HG02870 (cell line): Measurements from ENCODE around the gene RNASEH2A.

Experiments used
- ATAC-seq: cut with Tn5 transposase; IDR thresholded peaks from one replicate; pipeline ENCODE4 v1.9.1; 2021; ENCODE audit warnings: mild to moderate bottlenecking, moderate library complexity; ENCODE audit not compliant: unreplicated experiment

The RNASEH2A gene

DNA sequence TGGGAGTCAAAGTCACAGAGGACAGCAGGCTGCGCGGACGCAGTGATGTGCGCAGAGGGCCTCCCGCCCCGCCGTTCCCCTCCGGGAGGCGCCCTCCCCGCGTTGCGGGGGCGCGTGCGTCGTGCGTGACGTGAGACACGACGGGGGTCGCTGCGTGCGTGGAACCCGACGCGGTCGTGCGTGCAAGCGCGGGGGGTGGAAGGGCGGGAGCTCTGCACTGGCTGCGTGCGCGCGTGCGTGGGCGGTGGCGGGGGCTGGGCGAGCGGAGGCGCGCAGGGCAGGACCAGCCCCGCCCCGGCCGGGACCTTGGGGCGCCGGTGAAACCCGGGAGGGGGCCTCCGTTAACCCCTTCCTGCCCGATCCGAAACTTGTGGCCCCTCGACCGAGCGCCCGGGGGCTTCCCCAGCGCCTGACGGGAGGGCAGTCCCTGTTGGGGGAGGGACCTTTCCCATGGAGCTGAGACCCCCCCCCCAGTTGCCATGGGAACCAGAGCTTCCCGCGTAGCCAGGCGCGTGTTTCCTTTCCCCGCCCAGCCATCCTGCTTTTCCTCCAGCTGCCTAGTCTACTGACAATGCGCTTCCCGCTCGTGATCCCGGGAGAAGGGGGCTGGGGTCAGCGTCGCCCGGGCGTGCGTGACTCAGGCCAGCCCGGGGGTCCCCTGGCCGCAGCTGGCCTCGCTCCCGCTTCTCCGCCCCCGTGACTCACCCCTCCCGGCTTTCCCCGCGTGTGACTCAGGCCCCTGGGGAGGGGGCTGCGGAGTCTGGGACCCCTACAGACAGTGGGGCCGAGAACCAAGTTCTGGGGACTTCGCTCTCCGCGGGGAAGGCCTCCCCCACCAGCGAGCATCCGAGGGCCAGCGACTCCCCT, 23.7 kb upstream of the RNASEH2A start:
- peak; percentile 29 for ATAC-seq

DNA sequence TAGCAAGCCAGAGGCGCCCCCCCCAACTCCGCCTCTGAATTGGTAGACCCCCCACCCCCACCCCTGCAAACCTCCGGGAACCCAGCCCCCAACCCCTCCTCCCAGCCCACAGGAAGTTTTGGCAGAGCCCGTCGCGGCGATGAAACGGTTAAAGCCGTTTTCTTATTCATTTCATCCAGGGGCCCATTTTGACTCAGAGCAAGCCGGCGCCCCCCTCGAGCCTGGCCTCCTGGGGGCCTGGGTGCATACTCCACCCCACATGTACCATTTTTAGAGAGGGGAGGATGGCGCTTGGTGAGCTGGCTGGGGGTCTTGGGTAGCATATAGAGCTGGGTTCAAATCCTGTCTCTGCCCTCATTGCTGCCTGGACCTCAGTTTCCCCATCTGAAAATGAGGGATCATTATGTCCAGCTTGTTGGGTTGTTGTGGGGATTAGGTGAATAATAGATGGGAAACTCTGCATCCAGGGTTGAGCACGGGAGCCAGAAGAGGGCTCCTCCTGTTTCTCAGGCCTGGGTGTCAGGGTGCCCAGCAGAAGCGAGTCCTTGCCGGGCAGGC, 23.0 kb upstream of the RNASEH2A start:
- ATAC-seq, result no peak

DNA sequence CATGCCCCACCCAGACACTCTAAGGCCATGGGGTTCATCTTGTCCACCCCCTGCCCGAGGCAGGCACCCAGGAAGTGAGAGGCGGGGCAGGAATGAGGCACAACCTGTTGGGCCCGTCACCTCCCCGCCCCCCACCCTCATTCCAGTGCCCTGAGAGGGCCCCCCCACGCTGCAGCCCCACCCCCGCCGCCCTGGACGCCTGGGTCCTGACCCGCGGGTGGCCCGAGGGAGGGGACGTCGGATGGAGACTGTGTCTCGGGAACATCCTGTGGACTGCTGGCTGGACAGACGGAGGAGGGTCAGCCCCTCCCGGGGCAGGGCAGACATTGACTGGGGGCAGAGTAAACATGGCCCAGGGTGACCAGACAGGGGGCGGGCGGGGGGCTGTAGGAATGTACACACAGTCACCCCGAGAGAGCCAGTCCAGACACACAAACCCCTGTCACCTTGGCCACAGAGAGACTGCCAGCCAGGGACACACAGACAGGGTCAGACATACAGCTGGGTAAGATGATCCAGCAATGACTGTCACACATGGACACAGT, 22.5 kb upstream of the RNASEH2A start:
- ATAC-seq, result no peak

DNA sequence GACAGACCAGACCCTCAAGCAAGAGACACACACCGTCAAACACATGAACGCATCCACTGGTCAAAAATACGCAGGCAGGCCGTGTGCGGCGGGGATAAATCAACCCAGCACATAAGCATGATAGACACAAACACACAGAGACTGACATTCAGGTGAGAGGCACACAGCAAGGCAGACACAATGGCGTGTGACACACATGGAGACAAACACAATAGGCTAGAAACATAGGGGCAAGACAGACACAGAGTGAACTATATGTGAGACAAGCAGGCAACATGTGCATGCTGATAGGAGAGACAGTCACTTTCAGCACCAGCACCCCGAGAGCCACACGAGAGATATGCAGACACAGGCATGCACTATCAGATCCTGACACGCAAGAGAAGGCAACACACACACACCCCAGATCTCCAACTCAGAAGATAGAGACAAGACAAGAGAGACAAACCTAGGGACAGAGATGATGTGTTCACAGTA, 22.0 kb upstream of the RNASEH2A start:
- no peak for ATAC-seq

DNA sequence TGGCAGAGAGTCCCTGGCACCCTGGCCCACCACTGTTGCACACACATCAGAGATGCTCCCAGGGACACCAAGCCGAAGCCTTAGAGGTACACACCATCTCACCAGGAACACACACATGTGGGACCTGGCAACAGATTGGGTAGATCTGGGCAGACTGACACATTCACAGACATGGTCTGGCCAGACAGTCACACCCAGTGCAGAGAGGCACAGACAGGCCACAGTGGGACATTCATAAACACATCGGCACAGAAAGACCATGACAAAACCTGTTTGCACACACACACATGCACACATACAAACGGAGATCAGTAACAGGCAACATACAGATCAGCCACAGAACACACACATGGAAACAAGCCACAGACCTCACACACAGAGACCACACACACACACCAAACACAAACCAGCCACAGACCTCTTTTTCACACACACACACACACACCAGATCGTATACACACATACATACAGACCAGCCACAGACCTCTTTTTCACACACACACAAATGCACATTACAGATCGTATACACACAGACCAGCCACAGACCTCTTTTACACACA, 21.4 kb upstream of the RNASEH2A start:
- ATAC-seq, result no peak

DNA sequence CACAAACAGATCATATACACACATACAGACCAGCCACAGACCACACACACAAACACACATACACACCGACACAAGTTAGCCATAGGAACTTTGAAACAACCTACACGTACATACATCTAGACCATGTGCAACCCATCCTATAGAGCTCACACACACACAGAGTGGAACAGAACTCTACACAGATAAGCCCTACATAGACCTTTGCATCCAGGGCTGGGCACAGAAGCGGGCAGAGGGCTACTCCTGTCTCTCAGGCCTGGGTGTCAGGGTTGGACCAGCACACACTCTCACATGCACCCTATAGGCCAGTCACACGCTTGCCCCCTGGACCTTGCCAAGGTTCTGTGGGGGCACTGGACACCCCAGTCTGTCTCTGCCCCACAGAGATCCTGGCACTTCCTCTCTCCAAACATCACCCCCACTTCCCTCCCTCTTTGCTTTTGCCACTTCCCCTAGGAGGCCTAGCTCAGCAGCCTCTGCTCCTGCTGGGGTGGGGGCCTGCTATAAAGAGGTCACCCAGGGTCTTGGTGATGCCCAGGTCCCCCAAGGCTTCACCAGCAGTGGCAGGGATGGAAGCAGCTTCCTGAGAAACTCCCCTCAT, 20.9 kb upstream of the RNASEH2A start:
- no peak for ATAC-seq

DNA sequence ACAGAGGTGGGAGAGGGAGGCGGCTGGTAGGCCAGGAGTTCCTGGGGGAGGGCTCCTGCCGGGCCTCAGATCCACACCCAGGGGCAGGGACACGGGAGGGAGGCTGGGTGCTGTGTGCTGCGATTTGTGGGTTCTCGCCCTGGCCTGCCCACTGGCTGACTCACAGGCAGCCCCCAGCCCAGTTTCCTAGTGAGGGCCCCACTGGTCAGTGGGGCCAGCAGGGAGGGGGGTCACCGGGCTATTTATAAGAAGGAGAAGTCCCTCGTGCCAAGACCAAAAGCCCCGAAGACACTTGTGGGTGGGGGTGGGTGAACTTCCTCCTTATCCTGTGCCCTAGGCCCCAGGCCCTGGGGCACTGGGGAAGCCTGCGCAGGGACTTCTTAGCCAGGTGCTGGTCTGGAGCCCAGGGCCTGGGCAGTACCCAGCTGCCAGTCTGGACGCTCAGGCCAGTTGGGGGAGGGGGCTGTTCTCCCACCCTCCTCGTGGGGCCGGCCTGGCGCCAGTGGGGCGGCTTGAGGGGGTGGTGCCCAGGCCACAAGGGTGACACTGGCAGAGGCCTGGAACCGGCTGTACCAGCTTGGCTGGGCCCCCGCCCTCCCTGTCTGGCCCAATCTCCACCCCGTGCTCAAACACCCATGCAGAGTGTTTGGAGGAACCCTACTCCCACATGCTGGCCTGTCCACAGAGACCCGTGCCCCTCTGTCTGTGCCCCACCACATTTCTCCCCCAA, 20.1 kb upstream of the RNASEH2A start:
- no peak for ATAC-seq

DNA sequence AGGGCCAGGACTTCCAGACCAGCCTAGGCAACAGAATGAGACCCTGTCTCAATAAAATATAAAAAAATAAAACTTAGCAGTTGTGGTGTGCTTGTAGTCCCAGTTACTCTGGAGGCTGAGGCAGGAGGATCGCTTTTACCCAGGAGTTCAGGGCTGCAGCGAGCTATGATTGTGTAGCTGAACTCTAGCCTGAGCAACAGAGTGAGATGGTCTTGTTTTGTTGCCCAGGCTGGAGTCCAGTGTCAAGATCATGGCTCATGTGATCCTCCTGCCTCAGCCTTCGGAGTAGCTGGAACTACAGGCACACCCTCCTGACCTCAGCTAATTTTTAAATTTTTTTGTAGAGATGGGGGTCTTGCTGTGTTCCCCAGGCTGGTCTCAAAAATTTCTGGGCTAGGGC, 19.4 kb upstream of the RNASEH2A start:
- ATAC-seq, result no peak

DNA sequence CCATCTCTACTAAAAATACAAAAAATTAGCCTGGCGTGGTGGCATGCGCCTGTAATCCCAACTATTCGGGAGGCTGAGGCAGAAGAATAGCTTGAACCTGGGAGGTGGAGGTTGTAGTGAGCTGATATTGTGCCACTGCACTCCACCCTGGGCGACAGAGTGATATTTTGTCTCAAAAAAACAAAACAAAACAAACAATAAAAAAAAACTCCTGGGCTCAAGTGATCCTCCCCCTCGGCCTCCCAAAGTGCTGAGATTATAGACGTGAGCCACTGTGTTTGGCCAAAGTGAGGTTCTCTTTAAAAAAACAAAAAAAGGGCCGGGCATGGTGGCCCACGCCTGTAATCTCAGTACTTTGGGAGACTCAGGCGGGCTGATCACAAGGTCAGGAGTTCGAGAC, 18.9 kb upstream of the RNASEH2A start:
- ATAC-seq, result no peak

DNA sequence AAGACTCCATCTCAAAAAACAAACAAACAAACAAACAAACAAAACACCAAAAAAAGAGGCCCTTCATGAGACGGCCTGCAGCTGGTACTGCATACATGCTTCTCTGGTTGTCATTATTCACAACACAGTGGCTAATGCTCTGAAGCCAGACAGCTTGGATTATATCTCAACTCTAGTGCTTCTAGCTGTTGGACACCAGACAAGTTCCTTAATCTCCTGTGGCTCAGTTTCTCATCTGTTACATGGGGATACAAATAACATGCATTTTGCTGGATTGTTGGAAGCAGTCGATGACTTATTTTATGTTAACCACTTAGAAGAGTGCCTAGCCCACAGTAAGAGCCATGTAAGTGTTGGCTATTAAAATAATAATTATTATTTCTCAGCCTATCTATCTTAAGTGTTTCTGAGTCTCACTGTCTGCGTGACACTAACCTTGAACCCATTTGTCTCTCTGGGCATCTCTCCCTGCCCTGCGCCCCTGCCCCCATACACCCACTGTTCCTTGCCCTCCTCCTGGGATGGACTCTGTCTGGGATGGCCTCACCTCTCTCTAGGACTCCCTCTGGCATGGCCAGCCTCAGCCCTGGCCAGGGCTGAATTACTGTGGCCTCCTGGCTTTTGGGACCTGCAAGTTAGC, 18.2 kb upstream of the RNASEH2A start:
- ATAC-seq, result no peak

DNA sequence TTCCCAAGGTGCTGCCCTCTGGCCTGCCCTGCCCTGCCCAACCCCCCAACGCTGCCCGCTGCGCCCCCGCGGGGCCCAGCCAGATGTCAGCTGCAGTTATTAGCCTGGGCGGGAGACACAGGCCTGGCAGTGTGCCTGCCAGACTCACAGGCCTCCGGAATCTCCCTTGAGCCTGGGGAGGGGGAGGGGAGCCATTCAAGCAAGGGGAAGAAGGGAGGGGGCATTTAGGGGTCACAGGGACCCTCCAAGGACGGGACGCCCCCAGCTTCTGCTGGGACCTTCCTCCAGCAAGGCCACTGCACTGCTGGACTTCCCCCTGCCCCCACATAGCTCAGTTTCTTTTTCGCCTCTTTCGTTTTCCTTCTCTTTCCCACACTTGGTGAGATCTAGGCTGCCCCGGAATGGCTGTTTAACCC, 17.7 kb upstream of the RNASEH2A start:
- no peak for ATAC-seq

DNA sequence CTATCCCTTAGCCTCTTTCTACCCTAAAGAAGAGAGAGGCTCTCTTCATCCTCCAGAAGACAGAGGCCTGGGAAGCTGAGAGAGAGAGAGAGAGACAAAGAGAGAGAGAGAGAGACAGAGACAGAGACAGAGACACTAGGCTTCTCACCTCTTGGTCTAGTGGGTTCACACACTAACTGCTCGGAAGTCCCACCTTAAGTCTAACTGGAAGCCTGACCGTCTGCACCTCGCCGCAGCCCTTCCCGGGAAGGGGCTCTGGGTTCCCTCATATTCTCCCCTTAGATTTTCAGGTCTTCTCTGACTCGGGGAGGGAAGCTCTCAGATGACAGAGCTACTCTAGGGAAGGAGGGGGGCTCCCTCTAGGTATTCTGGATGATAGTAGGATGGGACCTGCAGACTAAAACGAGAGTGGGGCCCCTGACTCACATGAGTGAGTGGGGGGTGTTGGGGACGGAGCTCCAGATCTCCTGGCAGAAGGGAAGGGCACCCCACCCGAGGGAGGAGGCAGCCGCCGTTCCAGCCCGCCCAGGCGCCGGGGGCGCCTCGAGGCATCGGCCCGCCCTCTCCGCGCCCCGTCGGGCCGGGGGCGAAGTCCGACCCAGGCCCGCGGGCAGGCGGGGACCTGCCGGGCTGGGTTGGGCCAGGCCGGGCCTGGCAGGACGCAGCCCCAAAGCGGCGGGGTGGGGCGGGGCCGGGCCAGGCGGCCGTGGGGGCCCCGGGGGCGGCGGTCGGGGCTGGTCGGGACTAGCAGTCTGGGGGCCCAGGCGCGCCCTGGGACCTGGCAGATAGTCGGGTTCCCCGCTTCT, 17.1 kb upstream of the RNASEH2A start:
- ATAC-seq, result no peak

DNA sequence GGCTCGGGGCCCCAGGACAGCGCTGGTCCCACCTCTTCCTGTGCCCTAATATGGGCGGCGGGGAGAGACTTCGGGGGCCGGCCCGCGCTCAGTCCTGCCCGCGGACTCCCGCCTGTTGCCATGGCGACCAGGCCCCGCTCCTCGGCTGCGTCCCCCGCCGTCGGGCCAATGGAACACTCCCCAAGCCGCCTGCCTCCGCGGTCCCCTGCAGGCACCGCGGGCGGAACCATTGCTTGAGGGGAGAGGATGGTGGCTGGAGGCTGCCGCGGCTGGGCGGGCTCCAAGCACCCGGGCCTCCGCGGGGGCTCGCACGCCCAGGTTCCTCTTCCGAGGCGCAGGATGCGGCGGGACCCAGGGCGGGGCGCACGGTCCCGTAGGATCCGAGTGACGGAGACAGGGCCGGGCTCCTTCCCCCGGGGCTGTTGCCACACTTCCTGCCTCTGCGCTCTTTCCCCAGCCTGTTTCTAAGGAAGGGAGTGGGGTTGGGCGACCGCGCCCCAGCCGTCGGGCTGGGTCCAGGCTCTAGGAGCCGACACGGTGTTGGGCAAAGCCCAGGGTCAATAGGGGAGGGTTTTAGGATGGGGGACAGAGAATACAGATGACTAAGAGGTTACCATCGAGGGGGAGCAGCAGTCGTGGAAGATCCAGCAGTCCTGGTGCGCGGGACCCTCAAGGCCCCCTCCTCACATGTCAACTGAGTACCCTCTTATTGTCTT, 16.3 kb upstream of the RNASEH2A start:
- ATAC-seq, result peak; percentile 40

DNA sequence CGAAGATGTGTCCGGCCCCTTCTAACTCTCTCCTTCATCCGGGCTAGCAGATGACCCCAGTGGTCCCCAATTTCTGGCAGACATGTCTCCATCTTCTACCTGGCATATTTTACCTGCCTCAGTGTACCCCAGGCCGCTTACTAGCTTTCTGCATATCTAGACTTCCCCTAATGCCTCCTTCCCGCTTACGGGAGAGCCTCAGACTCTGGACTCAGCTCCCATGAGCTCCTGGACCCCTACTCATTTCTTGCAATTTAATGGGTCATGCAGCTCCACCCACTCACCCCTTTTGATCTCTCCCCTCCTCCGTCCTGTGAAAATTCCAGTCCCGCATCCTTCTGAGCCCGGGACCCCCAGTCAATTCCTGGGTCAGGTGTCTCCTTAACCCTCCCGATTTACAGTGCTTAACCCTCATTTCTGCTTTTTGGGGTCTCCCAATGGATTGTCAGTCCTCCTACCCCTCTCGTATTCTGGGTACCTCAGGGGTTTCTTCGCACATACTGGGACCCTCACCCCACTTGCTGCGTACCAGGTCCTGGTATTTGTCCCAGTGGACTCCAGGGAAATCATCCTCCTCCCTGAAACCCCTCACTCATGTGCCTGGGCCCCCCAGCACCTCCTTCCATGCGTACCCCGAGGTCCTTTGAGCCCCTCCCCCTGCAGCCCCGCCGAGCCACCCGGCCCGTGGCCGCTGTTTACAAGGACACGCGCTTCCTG, 15.6 kb upstream of the RNASEH2A start:
- ATAC-seq, result no peak

DNA sequence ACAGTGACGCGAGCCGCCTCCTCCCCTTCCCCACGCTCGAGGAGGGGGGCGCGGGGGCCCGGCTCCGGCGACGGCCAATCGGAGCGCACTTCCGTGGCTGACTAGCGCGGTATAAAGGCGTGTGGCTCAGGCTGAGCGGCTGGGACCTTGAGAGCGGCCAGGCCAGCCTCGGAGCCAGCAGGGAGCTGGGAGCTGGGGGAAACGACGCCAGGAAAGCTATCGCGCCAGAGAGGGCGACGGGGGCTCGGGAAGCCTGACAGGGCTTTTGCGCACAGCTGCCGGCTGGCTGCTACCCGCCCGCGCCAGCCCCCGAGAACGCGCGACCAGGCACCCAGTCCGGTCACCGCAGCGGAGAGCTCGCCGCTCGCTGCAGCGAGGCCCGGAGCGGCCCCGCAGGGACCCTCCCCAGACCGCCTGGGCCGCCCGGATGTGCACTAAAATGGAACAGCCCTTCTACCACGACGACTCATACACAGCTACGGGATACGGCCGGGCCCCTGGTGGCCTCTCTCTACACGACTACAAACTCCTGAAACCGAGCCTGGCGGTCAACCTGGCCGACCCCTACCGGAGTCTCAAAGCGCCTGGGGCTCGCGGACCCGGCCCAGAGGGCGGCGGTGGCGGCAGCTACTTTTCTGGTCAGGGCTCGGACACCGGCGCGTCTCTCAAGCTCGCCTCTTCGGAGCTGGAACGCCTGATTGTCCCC, 14.9 kb upstream of the RNASEH2A start, which contains the start of gene JUNB:
Gene JUNB, plus strand, starts transcription at position 142 of the 706 bp plus-strand sequence. Its CDS starts 286 bp downstream, at position 428.
- peak; percentile 22 for ATAC-seq

DNA sequence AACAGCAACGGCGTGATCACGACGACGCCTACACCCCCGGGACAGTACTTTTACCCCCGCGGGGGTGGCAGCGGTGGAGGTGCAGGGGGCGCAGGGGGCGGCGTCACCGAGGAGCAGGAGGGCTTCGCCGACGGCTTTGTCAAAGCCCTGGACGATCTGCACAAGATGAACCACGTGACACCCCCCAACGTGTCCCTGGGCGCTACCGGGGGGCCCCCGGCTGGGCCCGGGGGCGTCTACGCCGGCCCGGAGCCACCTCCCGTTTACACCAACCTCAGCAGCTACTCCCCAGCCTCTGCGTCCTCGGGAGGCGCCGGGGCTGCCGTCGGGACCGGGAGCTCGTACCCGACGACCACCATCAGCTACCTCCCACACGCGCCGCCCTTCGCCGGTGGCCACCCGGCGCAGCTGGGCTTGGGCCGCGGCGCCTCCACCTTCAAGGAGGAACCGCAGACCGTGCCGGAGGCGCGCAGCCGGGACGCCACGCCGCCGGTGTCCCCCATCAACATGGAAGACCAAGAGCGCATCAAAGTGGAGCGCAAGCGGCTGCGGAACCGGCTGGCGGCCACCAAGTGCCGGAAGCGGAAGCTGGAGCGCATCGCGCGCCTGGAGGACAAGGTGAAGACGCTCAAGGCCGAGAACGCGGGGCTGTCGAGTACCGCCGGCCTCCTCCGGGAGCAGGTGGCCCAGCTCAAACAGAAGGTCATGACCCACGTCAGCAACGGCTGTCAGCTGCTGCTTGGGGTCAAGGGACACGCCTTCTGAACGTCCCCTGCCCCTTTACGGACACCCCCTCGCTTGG, 14.1 kb upstream of the RNASEH2A start:
- ATAC-seq, result no peak

DNA sequence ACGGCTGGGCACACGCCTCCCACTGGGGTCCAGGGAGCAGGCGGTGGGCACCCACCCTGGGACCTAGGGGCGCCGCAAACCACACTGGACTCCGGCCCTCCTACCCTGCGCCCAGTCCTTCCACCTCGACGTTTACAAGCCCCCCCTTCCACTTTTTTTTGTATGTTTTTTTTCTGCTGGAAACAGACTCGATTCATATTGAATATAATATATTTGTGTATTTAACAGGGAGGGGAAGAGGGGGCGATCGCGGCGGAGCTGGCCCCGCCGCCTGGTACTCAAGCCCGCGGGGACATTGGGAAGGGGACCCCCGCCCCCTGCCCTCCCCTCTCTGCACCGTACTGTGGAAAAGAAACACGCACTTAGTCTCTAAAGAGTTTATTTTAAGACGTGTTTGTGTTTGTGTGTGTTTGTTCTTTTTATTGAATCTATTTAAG, 13.5 kb upstream of the RNASEH2A start:
- no peak for ATAC-seq
